Measurements from ENCODE around the gene SLC44A3.

SLC44A3 gene

GRCh38 chr1:94801919-94802546, 18.1 kb upstream of the SLC44A3 start:
- DNase-seq (ENCODE audit: low spot score): peak; percentile 35
- TF ChIP-seq CTCF (IDR thresholded peaks at IDR 0.05; ENCODE audit: extremely low read depth, missing control alignments): no peak

DNA sequence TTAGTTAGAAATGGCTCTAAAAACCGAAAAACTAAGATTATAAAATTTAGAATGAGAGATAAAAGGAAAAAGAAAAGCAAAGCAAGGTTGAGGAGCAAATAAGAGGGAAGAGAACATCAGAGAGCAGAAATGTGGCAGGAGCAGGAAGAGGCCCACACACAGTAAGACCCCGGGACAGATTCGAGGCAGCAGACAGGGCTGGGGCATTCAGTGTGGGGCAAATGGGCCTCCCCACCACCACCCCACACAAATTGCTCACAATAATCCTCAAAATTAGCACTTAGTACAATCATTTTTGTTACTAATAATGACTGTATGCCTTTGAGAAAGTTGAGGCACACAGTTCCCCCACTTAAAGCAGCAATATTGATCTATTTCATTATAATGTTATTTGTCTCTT, 17.1 kb upstream of the SLC44A3 start:
- no peak for TF ChIP-seq CTCF (IDR thresholded peaks at IDR 0.05; ENCODE audit: extremely low read depth, missing control alignments)
- no peak for DNase-seq (ENCODE audit: low spot score)

DNA sequence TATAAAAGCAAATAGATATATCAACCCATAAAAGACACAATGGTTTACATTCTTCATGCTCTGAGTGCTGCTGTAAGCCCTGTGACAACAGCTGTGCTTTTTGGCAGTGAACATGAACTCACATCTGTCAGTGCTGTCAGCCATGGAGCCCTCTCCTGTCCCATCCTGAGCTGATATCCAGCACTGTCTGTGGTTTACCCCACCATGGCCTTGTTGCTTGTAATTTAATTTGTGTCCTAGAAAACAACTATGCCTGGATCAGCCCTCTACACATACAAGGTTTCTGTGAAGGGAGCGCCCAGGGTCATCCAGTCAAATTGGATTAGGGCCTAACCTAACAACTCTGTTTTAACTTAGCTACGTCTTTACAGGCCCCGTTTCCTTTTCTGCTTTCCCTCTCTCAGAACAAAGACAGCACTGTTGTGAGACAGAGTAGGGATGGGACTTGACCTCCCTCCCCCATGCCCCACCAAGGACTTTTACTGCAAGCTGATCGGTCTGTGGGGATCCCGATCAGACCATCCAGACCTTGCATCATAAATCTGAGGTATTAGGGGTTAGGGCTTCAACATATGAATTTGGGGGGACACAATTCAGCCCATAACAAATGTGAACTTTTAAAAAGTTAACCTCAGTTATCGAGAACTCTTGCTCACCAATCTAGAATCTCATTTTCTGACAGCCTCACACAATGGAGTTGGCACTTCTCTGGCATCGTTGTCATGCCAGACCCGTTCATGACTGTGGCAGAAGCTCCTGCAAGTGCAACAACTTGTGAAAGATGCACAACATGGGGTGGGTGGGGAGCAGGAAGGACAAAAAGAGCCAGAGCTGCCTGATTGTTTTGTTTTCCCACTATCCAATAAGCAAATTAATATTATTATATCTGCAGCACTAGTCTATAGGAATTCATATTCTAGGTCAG, 16.4 kb upstream of the SLC44A3 start:
- no peak for DNase-seq (ENCODE audit: low spot score)

DNA sequence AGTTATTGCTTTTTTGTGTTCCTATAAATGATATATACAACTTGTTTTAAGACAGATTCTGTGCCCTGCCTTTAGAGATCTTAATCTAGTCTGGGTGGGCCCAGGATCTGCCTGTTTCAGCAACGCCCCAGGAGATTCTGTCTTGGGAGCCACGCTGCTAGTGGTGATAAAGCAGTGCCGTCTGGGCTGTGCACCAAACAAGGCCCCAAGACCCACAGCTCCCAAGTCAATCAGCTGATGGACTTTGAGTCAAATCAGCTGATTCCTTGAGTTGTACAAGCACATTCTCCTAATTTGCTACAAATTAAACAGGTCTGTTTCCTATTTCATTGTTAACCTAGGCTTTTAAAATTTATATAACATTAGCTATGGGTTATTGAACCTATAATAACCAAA, 15.7 kb upstream of the SLC44A3 start:
- DNase-seq (ENCODE audit: low spot score): no peak
- no peak for TF ChIP-seq CTCF (IDR thresholded peaks at IDR 0.05; ENCODE audit: extremely low read depth, missing control alignments)

More for the DNA sequence above, 16.4 kb upstream of the SLC44A3 start:
- no peak for TF ChIP-seq CTCF (IDR thresholded peaks at IDR 0.05; ENCODE audit: extremely low read depth, missing control alignments)

DNA sequence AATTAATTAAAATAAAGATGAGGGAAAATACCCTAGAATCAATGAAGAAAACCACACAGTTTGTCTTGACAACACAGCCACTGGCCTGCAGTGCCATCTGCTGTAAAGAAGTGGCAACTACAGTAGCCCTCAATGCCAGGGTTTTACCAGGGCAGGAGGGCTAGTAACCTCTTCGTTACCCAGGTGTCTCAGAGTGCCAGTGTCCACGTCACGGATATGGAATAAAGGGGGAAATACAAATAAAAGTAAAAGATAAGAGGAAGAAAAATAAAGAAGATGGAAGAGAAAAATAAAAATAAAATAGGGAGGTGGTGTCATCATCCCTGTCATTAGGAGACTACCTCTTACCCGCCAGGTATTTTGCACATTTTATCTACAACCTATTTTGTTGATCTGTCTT, 14.2 kb upstream of the SLC44A3 start:
- peak; percentile 85 for TF ChIP-seq CTCF (IDR thresholded peaks at IDR 0.05; ENCODE audit: extremely low read depth, missing control alignments)
- peak; percentile 54 for DNase-seq (ENCODE audit: low spot score)

GRCh38 chr1:94806441-94806871, 13.7 kb upstream of the SLC44A3 start:
- no peak for DNase-seq (ENCODE audit: low spot score)
- no peak for TF ChIP-seq CTCF (IDR thresholded peaks at IDR 0.05; ENCODE audit: extremely low read depth, missing control alignments)

Data from GM20000 (cell line).